ENCODE measurements around the gene SLC24A3.

SLC24A3 gene

DNA sequence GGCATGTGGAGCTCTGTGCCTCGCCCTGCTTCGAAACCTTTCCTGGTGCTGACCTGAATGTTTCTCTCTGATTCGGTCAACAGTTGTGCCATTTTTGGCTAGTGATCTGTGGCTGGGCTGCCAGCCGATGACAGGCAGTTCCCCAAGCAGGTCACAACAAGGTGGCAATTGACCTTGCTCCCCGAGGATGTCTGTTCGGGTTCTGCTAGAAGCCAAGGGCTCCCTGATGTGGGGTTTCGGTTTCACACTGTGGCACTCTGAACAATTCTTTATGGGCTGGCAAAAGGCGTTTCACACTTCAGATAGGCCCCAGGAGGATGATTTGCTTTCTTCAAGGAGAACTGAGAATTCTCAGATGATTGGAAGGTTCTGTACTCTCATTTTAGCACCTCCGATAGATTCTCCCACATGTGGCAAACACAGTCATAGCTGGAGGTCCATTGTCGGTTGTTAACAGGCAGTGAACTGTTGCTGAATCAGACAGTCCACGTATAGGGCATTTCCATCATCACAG is 135.6 kb downstream of the SLC24A3 start:
- no peak for DNase-seq (ENCODE audit: low spot score)

- DNase-seq (ENCODE audit: low spot score), result no peak
Measured at GRCh38 chr20:19348582-19348981, 136.1 kb downstream of the SLC24A3 start.

- no peak for DNase-seq (ENCODE audit: low spot score)
Measured at GRCh38 chr20:19349879-19350278, 137.4 kb downstream of the SLC24A3 start.

DNA sequence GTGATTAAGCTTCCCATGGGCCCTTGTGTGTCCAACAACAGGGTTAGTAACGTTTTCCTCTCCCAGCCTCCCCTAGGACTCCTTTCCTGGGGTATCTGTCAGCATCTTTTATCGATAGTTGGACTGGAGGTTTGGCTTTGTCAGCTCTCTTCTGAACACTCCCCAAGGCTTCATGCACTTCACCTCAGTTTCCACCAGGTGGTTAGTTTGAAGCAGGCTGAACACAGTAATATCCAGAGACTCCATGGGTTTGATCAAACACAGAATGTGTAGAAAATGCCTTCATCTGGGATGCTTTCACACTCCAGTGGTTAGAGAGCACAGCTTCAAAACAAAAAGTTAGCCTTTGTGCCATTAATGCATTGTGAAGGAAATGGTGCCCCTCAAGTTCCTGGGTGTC is 139.1 kb downstream of the SLC24A3 start:
- DNase-seq (ENCODE audit: low spot score), result no peak

GRCh38 chr20:19354950-19355349 is 142.5 kb downstream of the SLC24A3 start:
- DNase-seq (ENCODE audit: low spot score), result no peak

DNA sequence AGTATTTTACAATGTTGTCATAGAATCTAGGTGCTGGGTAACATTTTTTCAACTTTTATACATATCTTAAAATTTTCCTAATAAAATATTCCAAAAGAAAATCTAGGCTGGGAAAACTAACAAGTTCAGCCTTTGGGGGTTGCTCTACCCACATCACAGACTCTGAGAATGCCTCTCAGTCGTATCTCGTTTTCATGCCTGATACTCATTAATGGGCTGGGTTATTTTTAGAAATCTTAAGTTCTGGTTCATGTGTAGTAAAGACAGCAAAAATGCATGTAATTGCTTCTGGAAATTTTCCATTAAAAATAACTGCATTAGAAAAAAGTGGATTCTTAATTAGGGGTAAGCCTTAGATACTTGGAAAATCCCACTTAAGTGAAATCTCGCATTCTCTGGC is 149.3 kb downstream of the SLC24A3 start:
- DNase-seq (ENCODE audit: low spot score), result no peak

DNA sequence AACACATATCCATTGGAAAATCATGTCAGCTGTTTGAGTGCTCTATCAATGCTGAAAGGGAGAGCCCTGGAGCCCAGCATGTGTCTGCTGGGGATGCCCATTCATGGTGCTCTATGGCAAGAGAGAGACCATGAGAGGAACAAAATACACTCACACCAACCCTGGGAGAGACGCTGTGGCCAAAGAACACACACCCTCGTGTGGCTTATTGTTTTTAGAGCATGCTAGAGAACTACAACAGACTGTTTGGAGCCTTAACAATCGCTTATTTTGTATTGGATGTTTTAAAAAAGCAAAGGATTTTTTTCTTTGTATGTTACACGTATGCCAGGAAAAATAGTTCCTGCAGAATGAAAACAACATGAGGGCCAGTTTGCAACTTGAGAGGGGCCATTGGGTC is 151.0 kb downstream of the SLC24A3 start:
- no peak for DNase-seq (ENCODE audit: low spot score)

DNA sequence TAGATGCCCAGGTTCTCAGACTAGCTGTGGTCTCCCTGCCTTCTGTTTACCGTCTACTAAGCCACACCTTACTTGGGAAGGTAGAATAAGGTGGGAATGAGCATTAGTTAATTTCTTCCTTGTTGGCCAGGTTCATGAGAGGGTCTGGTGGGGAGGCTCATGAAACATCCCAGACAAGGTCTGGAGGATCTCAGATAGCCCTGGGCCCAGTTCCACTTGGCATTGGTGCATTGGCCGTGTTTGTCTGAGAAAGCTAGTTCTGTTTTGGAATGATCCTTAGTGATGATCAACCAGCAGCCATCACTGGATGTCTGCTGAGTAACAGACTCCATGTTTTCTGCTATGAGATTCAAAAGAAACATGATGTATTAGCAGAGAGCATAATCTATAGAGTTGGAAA is 155.1 kb downstream of the SLC24A3 start:
- DNase-seq (ENCODE audit: low spot score), result no peak

- no peak for DNase-seq (ENCODE audit: low spot score)
Measured at GRCh38 chr20:19368351-19368750, 155.9 kb downstream of the SLC24A3 start.

DNA sequence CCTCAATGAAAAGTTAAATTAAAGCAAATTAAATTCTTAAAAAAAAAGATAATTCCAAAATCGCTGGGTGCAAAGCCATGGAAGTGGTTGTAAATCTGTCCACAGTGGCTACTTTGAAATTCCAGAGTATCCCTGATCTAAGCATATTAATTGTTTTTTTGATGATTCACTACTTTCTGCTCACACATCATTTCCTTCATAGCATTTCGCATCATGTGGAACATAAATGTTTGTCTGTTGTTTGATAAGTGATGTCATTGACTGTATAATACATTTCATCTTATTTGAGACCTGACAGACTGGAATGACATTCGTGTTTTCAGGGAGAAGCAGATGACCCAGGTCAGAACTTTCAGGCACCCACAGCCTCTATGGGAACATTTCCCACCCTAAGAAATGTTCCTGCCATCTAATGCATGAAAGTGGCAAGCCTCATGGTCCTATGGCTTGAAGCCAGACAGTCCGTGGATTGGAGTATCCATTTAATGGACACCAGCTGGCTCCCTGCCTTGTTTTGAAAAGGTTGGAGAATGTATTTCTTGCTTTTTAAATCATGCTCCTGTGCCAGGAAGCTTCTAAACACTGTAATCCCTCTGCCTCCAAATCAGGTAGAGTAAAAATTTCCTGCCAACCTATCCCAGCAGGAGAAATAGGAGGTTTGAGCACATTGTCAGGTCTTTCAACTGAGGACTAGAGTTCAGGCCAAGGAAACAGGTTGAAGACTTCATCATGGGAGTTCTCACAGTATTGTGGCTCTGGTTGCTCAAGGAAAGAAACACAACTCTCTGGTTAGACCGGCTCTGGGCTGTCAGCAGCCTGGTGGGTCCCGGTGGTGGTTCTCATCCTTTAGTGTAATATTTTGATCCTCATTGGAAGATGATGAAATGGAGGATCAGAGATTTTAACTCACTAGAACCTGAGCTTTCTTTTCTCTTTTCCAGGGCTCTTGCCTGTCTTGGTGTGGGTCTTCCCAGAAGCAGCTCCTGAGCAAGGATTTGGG is 157.9 kb downstream of the SLC24A3 start:
- DNase-seq (ENCODE audit: low spot score), result no peak

DNA sequence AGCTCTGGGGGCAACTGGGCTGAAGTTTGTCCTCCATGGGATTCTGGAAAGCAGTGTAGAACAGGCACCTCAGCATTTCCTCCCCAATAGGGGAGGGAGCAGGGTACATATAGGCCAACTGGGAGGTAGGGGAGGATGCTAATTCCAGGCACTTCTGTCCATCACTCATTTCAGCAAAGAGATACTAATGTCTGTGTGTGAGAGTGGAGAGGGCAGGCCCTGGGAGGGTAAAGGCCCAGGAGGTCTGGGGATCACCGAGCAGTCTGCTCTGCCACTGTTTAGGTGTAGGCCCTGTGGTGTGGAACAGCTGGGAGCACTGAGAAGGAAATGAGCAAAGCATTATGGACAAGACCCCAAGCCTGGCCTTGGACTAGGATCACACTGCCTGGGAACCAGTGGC is 158.7 kb downstream of the SLC24A3 start:
- DNase-seq (ENCODE audit: low spot score), result no peak

GRCh38 chr20:19374216-19374615 is 161.8 kb downstream of the SLC24A3 start:
- DNase-seq (ENCODE audit: low spot score), result no peak

DNA sequence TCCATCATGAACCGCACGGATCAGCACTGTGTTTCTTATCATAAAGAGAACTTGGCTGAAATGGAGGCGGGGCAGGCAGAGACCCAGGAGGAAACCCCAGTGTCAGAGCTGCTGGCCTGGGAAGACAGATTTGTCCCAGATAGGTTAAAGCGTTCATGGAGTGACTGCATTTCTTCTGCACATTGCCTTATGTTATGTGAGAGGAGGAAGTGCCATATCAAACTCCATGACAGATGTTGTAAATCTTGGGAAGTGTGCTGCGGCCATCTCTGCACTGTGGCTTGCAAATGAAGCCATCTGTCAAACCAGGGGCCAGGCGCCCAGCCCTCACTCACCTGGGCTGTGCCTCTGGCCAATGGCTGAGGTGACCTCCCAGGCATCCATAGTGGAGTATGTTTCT is 163.0 kb downstream of the SLC24A3 start:
- DNase-seq (ENCODE audit: low spot score), result no peak

GRCh38 chr20:19375801-19376200 is 163.4 kb downstream of the SLC24A3 start:
- no peak for DNase-seq (ENCODE audit: low spot score)

DNA sequence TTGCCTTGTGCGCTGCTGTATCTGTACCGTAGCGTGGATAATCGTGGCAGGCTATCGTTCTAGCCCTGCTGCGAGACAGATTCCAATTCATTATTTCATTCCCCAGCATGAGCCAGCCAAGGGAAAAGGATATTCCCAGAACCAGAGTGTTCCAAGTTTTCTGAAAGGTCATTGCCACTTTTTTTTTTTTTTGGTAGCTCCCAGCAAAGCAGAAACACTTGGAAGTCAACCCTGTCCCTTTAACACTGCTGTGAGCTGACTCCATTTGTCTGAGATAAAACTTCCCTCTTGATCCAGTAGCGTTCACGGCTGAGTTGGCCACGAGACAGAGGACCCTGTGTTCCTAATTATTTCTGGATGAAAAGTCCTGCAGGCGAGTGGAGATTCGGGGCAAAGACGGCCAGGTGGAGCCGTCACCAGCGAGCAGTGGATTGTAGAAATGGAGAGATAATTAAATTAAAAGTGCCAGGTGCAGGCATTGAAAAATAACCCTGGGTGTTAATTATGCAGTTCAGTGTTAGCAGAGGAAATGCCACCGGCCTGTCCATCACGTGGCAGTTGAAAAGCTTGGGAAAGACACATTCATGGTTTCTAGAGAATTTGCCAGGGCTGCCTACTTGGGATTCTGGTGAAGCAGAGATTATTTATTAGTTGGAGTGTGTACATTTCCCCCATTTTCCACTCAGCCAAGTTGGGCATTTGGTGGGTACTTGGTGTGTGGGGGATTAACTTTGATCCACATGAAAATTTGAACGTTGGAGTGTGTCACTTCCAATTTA is 164.2 kb downstream of the SLC24A3 start:
- DNase-seq (ENCODE audit: low spot score), result no peak

GRCh38 chr20:19378058-19378457 is 165.6 kb downstream of the SLC24A3 start:
- DNase-seq (ENCODE audit: low spot score), result no peak

DNA sequence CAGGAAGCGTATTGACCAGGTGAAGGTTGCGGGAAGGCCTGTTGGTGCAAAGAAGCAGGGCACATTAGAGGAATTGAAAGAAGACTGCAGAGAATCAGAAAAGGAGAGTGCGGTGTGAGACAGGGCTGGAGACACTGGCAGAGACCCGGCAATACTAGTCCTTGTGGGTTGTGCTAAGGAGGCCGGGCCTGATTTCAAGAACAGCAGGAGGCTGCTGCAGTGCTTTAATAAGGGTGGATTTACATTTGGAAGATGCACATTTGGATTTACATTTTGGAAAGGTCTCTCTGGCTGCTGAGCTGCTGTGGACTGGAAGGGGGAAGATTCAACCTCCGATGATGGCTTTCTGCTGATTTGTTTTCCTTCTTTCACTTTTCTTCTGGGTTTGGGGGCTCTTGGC is 167.8 kb downstream of the SLC24A3 start:
- DNase-seq (ENCODE audit: low spot score), result no peak

GRCh38 chr20:19381947-19382346 is 169.5 kb downstream of the SLC24A3 start:
- no peak for DNase-seq (ENCODE audit: low spot score)

- DNase-seq (ENCODE audit: low spot score), result no peak
Measured at GRCh38 chr20:19382386-19383340, 170.2 kb downstream of the SLC24A3 start.

DNA sequence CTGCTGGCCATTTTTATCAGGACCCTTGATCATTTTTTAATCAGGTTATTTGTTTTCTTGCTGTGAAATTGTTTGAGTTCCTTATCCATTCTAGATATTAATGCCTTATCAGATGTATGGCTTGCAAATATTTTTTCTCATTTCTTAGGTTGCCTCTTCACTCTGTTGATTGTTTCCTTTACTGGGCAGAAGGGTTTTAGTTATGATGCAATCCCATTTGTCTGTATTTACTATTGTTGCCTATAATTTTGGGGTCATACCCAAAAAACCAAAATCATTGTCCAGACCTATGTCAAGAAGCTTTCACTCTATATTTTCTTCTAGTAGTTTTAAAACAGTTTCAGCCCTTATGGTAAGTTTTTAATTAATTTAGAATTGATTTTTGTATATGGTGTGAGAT is 172.5 kb downstream of the SLC24A3 start:
- no peak for DNase-seq (ENCODE audit: low spot score)

GRCh38 chr20:19387251-19387650 is 174.8 kb downstream of the SLC24A3 start:
- DNase-seq (ENCODE audit: low spot score), result no peak
